Right cardiac atrium (tissue), 5 donors: ENCODE measurements around the gene CCDC175. TPM values are rescaled to one million over a fixed set of nuclear protein-coding genes. Genes with fewer than 3 reads are reported as not detected.

Source experiments
- ATAC-seq, 2 donors: fragments of 200-7000 bp; cut with Tn5 transposase; one replicate each; pipeline versions ENCODE4 v1.8.0 to v1.9.1; 2020; ENCODE audit warnings: moderate library complexity in 2 of 2, mild to moderate bottlenecking in 1 of 2
- DNase-seq, 3 donors: peaks; one replicate each; pipeline ENCODE4 v3.0.0-alpha.2; 2020
- H3K27ac ChIP-seq: one replicate; pipeline ENCODE4 v1.5.1; 2013; ENCODE audit warnings: mild to moderate bottlenecking, low read length, control low read depth, moderate library complexity
- H3K27me3 ChIP-seq: one replicate; pipeline ENCODE4 v1.6.1; 2013; ENCODE audit not compliant: control insufficient read depth, insufficient read depth
- H3K4me1 ChIP-seq: one replicate; pipeline ENCODE4 v1.6.1; 2013; ENCODE audit warnings: low read length; ENCODE audit not compliant: control insufficient read depth, insufficient read depth
- H3K4me3 ChIP-seq: one replicate; pipeline ENCODE4 v1.5.1; 2013; ENCODE audit warnings: low read length, control low read depth
- H3K9me3 ChIP-seq: one replicate; pipeline ENCODE4 v1.6.1; 2013; ENCODE audit warnings: low read length; ENCODE audit not compliant: control insufficient read depth
- WGBS: extraction: QIAGEN DNeasy Blood & Tissue Kit; methylation state at CpG from one replicate; pipeline ENCODE4 v1.1.7; 2013; 5-methylcytosine and 5-hydroxymethylcytosine counted together
- intact Hi-C, 4 donors: fragments of 100-400 bp; cut with DNase I; formaldehyde crosslinking; loops; one replicate each; pipeline versions ENCODE4 v1.11.0 to v1.14.0; 2022 to 2023
- polyA plus RNA-seq: library from polyadenylated mRNA; stranded (reverse); fragments of 200-250 nt; gene quantifications from one replicate; pipeline ENCODE4 v1.2.3, GENCODE V29; 2013
- total RNA-seq, 4 donors: library from RNA; stranded (reverse); fragmentation: NEBNext Ultra II Directional; extraction: Animal tissue kit (Norgen Biotek cat#: 25700); gene quantifications; one replicate each; pipeline ENCODE4 v1.2.1, GENCODE V29; 2021
- donor health status: healthy with polysubstance abuse.
- donor health status: DM: no; HTN: yes; CAD: no.
- donor health status: DM: no; HTN: no; CAD: no.
- donor health status: DM: no; HTN: yes; CAD: no; lungs with severe emphysema.
- donor health status: DM: yes; HTN: yes; CAD: no.

CCDC175 gene
- total and polyA plus RNA-seq, 5 donors = not detected

GRCh38 chr14:59458486-59458885 is 118.1 kb downstream of the CCDC175 start:
- no peaks in the 10 kb centered on the region for H3K4me1 ChIP-seq
- H3K4me3 ChIP-seq = no peak overlapping the region
- 93% methylated on average over 2 of the region's 2 CpGs for WGBS
- H3K9me3 ChIP-seq = no peaks in the 10 kb centered on the region
- no peaks in the 10 kb centered on the region for H3K27me3 ChIP-seq
- DNase-seq = no peak
- intact Hi-C loops = no loop called here
- no peak for ATAC-seq
- H3K27ac ChIP-seq = no peak overlapping the region

- Histone ChIP-seq H3K27me3 (no peaks in the 10 kb centered on the region), H3K4me1 (no peaks in the 10 kb centered on the region), H3K9me3 (no peaks in the 10 kb centered on the region), H3K4me3 (no peak overlapping the region), H3K27ac (no peak overlapping the region)
- DNase-seq (no peak), ATAC-seq (peak in 1 of 2 donors; percentile 78)
- 89% methylated on average over 1 of the region's 1 CpG for WGBS
- intact Hi-C loops = no loop called here
Observed at GRCh38 chr14:59455411-59455810, 121.2 kb downstream of the CCDC175 start.

Other genes with a start within 250 kb of the CCDC175 start
- gene GPR135, start 111.4 kb downstream of the CCDC175 start, total RNA-seq = 1 to 10 TPM; 4.5 to 5.1 (median 4.9) TPM
- 1.5 TPM for gene GPR135, start 111.4 kb downstream of the CCDC175 start, polyA plus RNA-seq
- gene L3HYPDH, start 92.4 kb downstream of the CCDC175 start, total RNA-seq = 10 to 100 TPM; 18.8 to 28.0 (median 24.7) TPM
- gene L3HYPDH, start 92.4 kb downstream of the CCDC175 start, polyA plus RNA-seq = 18.1 TPM
- gene JKAMP, start 92.3 kb downstream of the CCDC175 start, total RNA-seq = 10 to 100 TPM; 27.9 to 35.4 (median 33.4) TPM
- gene JKAMP, start 92.3 kb downstream of the CCDC175 start, polyA plus RNA-seq = 28.0 TPM